Stimulated activated CD4-positive, alpha-beta T cell treated with anti-CD3 and anti-CD28 coated beads, Interleukin-1b, Interleukin-23, amount 100 ng/mL, for 1 hour (primary cell): ENCODE measurements around the gene IL4.

ENCODE experiments used
- DNase-seq, 2 donors: peaks; one replicate each; pipeline ENCODE4 v3.0.0-alpha.2; 2020; ENCODE audit warnings: low read depth in 2 of 2

Gene IL4

GRCh38 chr5:132658381-132659302, 15.1 kb upstream of the IL4 start:
- DNase-seq, result no peak

- no peak for DNase-seq
Observed at GRCh38 chr5:132659598-132660493, 13.9 kb upstream of the IL4 start.

- no peak for DNase-seq
Observed at GRCh38 chr5:132661231-132662003, 12.4 kb upstream of the IL4 start.

GRCh38 chr5:132662004-132662401, 11.8 kb upstream of the IL4 start:
- DNase-seq, result no peak

GRCh38 chr5:132662925-132663770, 10.6 kb upstream of the IL4 start:
- no peak for DNase-seq

- no peak for DNase-seq
Observed at GRCh38 chr5:132663771-132664695, 9.8 kb upstream of the IL4 start.

- DNase-seq, result no peak
Observed at GRCh38 chr5:132664696-132665209, 9.0 kb upstream of the IL4 start.

GRCh38 chr5:132665574-132666080, 8.2 kb upstream of the IL4 start:
- no peak for DNase-seq

GRCh38 chr5:132666310-132667123, 7.3 kb upstream of the IL4 start:
- DNase-seq, result no peak

GRCh38 chr5:132667309-132667708, 6.5 kb upstream of the IL4 start:
- DNase-seq, result no peak

- DNase-seq, result no peak
Observed at GRCh38 chr5:132667761-132668705, 5.8 kb upstream of the IL4 start.

GRCh38 chr5:132668706-132669454, 4.9 kb upstream of the IL4 start:
- DNase-seq, result no peak

GRCh38 chr5:132669455-132669820, 4.4 kb upstream of the IL4 start:
- no peak for DNase-seq

- DNase-seq, result no peak
Observed at GRCh38 chr5:132669966-132670882, 3.6 kb upstream of the IL4 start.

- DNase-seq, result no peak
Observed at GRCh38 chr5:132671000-132671399, 2.8 kb upstream of the IL4 start.

- DNase-seq, result no peak
Observed at GRCh38 chr5:132673488-132673887, 301 bp upstream of the IL4 start.
